Measurements from ENCODE around the gene SLC9A3.
A peak's percentile ranks its signal among the peaks of the same experiment; 100 is the strongest.

Gene SLC9A3

DNA sequence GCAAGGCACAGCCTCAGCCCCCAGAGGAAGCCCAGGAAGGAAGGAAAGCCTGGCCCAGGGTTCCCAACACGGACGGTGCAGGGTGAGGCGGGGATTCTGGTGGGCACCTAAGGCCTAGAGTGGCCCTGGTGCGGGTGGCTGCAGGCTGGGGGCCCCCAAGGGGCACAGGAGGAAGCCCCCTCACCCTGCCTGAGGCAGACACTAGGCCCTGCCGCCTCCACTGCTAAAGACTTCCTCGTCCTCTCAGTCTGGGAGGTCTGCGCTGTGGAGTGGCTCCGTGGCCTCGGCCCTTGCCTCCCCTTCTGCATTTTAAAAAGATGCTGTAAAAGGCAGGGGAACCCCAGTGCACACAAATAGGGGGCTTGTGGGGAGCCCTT, 3.4 kb downstream of the SLC9A3 start:
- no peaks in the 10 kb centered on the region for H3K36me3 Mint-ChIP-seq (ENCODE audit: low read depth)

GRCh38 chr5:520196-520849, 3.9 kb downstream of the SLC9A3 start:
- peaks cover 7% of the 10 kb centered on the region for H3K9me3 Mint-ChIP-seq
- peaks cover 40% of the 10 kb centered on the region for H3K4me1 Mint-ChIP-seq
- DNase-seq = no peak
- peaks cover 75% of the 10 kb centered on the region for H3K27me3 Mint-ChIP-seq (ENCODE audit: low read depth, poor library complexity)
- no peaks in the 10 kb centered on the region for H3K36me3 Mint-ChIP-seq (ENCODE audit: low read depth)
- H3K27ac Mint-ChIP-seq = no peak overlapping the region
- TF ChIP-seq, protein P1, sequence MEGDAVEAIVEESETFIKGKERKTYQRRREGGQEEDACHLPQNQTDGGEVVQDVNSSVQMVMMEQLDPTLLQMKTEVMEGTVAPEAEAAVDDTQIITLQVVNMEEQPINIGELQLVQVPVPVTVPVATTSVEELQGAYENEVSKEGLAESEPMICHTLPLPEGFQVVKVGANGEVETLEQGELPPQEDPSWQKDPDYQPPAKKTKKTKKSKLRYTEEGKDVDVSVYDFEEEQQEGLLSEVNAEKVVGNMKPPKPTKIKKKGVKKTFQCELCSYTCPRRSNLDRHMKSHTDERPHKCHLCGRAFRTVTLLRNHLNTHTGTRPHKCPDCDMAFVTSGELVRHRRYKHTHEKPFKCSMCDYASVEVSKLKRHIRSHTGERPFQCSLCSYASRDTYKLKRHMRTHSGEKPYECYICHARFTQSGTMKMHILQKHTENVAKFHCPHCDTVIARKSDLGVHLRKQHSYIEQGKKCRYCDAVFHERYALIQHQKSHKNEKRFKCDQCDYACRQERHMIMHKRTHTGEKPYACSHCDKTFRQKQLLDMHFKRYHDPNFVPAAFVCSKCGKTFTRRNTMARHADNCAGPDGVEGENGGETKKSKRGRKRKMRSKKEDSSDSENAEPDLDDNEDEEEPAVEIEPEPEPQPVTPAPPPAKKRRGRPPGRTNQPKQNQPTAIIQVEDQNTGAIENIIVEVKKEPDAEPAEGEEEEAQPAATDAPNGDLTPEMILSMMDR (IDR thresholded peaks at IDR 0.05) = no peak
- H3K4me3 Mint-ChIP-seq = no peak overlapping the region

More for the DNA sequence above, 3.4 kb downstream of the SLC9A3 start:
- no peak for DNase-seq
- TF ChIP-seq, protein P1 (IDR thresholded peaks at IDR 0.05) = no peak
- H3K27ac Mint-ChIP-seq = no peak overlapping the region
- no peak overlapping the region for H3K4me3 Mint-ChIP-seq
- H3K9me3 Mint-ChIP-seq = peaks cover 7% of the 10 kb centered on the region
- H3K27me3 Mint-ChIP-seq (ENCODE audit: low read depth, poor library complexity) = peaks cover 75% of the 10 kb centered on the region
- H3K4me1 Mint-ChIP-seq = peaks cover 43% of the 10 kb centered on the region

DNA sequence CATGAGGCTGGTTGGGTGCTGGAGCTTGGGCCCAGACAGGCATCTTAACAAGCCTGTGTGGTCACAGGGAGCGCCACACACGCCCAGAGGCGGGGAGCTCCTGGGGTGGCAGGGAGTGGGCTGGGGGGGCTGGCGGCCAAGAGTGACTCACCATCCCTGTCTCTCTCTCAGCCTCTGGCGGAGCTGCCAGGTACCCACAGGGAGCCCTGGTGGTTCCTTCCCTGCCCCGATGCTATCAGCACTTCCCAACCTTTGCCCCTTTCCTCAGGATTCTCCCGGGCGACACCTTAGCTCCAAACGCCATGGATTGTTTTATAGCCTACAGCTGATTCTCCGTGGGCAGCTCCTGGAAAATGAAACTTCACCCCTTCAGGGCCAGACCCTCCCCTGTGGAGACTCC, 5.5 kb downstream of the SLC9A3 start:
- Mint-ChIP-seq H3K9me3 (peaks cover 7% of the 10 kb centered on the region), H3K27ac (no peak overlapping the region), H3K27me3 (ENCODE audit: low read depth, poor library complexity) (peaks cover 78% of the 10 kb centered on the region), H3K36me3 (ENCODE audit: low read depth) (no peaks in the 10 kb centered on the region), H3K4me3 (no peak overlapping the region), H3K4me1 (peaks cover 41% of the 10 kb centered on the region)
- no peak for DNase-seq
- TF ChIP-seq, protein P1 (IDR thresholded peaks at IDR 0.05) = no peak

- no peak overlapping the region for H3K4me3 Mint-ChIP-seq
- peaks cover 37% of the 10 kb centered on the region for H3K4me1 Mint-ChIP-seq
- peak overlapping the region; percentile 57 for H3K27ac Mint-ChIP-seq
- DNase-seq = no peak
- TF ChIP-seq, protein P1 (IDR thresholded peaks at IDR 0.05) = no peak
- peaks cover 7% of the 10 kb centered on the region for H3K9me3 Mint-ChIP-seq
- peaks cover 77% of the 10 kb centered on the region for H3K27me3 Mint-ChIP-seq (ENCODE audit: low read depth, poor library complexity)
- H3K36me3 Mint-ChIP-seq (ENCODE audit: low read depth) = no peaks in the 10 kb centered on the region
Observed at GRCh38 chr5:517535-518100, 6.6 kb downstream of the SLC9A3 start.

DNA sequence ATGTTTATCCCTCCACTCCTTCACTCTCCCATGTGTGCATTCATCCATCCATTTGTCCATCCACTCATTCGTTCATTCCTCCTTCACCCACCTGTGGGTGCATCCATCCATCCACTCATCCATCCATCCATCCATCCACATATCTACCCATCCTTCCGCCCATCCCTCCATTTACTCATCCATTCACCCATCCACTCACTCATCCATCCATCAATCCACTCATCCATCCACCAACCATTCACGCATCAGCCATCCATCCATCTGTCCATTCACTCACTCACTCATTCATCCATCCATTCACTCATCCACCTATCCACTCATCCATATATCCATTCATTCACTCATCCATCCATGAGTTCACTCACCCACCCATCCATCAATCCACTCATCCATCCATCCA, 7.3 kb downstream of the SLC9A3 start:
- no peak for DNase-seq
- H3K27me3 Mint-ChIP-seq (ENCODE audit: low read depth, poor library complexity) = peaks cover 74% of the 10 kb centered on the region
- TF ChIP-seq, protein P1 (IDR thresholded peaks at IDR 0.05) = no peak
- H3K36me3 Mint-ChIP-seq (ENCODE audit: low read depth) = no peaks in the 10 kb centered on the region
- peaks cover 32% of the 10 kb centered on the region for H3K4me1 Mint-ChIP-seq
- H3K4me3 Mint-ChIP-seq = no peak overlapping the region
- H3K9me3 Mint-ChIP-seq = peaks cover 7% of the 10 kb centered on the region
- H3K27ac Mint-ChIP-seq = no peak overlapping the region

All from nephron progenitor cell (in vitro differentiated cells).